GM19395 (cell line): ENCODE measurements around the gene ADORA1.

Experiments
- ATAC-seq: cut with Tn5 transposase; IDR thresholded peaks from one replicate; pipeline ENCODE4 v1.9.1; 2021; ENCODE audit warnings: mild to moderate bottlenecking, moderate library complexity; ENCODE audit not compliant: unreplicated experiment

Gene ADORA1

GRCh38 chr1:203153051-203153988, 25.8 kb downstream of the ADORA1 start:
- no peak for ATAC-seq

DNA sequence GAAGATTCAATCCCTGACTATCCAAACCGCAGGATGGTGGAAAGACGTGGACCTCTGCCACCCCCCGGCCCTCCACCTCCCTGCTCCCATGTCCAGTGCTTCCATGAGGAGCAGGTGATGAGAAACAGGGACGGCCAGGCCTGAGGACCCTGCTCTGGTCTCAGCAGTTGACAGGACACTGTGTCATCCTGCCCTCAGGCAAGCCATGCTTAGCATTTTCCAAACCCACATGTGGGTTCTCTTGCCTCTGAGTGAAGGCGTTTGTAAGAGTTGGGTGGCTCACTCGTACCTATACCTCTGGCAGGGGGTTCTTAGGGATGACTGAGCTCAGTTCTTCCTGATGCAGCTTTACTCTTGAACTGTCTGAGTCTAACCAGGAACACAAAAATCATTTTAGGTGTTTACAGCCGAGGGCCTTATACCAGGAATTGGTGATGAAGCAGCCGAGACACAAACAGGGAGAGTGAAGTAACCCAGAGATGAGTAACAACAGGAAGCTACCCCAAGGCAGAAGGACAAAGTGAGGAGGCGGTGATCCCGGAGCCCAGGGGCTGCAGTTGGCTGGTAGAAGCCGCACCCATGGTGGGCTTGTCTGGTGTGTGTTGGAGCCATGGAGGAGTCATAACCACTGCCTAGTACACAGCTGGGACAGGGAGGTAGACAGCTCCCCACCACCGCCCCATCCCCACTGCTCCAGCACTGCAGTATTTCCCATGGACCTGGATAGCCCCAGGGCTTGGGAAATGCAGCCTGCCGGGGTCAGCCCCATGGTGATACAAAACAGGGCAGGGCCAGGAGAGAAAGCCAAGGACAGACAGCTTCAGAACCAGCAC, 26.7 kb downstream of the ADORA1 start:
- ATAC-seq, result no peak

DNA sequence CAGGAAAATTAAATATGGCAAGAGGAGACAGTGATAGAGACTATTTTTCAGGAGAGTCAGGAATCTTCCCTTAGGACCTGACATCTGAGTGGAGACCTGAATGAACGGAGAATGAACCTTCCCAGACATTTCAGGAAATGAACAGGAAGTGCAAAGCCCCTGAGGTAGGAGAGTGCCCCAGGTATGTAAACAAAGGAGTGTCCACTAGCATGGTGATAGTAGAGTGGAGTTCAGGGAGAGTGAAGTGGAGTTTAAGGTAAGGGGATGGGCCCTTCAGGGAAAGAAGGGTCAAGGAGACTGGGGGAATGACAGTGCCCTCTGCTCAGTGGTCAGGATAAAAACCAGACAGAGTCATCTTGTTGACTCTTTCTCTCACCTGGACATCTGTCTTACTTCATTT, 28.8 kb downstream of the ADORA1 start:
- ATAC-seq, result no peak

DNA sequence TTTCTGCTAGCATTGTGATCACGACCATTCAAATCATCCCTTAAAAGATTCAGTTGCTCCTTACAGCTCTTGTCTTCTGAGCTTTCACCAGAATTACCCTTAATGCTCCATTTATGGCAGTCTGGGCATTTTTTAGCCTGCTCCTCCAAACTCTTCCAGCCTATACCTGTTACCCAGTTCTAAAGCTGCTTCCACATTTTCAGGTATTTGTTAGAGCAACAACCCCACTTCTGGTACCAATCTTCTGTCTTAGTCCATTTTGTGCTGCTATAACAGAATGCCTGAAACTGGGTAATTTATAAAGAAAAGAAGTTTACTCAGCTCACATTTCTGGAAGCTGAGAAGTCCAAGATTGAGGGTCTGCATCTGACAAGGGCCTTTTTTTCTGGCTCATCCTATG, 30.9 kb downstream of the ADORA1 start:
- ATAC-seq, result no peak

GRCh38 chr1:203158960-203159665, 31.6 kb downstream of the ADORA1 start:
- ATAC-seq, result no peak

DNA sequence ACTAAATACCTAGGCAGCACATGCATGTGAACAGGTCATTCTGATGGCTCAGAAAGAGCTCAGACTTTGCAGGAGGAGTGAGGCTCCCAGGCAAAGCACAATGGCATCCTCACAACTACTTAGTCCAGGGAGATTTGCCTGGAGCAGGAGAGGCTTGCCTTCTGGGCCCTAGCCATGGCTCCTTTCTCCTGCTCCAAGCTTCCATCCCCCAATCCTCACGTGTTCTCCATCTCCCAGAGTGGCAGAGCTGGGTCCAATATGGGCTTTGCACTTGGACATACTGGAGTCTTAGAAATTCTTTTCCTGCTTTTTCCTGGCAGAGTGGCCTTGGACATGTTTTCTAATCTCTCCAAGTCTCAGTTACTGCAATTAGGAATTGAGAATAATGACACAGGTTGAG, 32.3 kb downstream of the ADORA1 start:
- ATAC-seq, result no peak

- ATAC-seq, result no peak
These were observed 33.6 kb downstream of the ADORA1 start for GRCh38 chr1:203161175-203161574.

DNA sequence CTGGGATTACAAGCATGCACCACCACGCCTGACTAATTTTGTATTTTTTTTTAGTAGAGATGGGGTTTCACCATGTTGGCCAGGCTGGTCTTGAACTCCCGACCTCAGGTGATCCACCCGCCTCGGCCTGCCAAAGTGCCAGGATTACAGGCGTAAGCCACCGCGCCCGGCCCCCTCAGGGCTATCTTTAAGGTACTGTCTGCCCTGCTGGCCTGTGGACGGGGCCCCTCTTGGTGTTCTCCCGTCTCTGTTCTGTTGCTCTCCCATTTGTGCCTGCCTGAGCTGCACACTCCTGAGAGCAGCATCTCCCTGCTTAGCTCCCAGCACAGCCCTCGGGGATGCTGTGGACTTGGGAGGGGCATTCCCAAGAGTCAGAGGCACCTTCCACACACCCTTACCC, 34.2 kb downstream of the ADORA1 start:
- no peak for ATAC-seq

- no peak for ATAC-seq
These were observed 34.9 kb downstream of the ADORA1 start for GRCh38 chr1:203162403-203162802.

DNA sequence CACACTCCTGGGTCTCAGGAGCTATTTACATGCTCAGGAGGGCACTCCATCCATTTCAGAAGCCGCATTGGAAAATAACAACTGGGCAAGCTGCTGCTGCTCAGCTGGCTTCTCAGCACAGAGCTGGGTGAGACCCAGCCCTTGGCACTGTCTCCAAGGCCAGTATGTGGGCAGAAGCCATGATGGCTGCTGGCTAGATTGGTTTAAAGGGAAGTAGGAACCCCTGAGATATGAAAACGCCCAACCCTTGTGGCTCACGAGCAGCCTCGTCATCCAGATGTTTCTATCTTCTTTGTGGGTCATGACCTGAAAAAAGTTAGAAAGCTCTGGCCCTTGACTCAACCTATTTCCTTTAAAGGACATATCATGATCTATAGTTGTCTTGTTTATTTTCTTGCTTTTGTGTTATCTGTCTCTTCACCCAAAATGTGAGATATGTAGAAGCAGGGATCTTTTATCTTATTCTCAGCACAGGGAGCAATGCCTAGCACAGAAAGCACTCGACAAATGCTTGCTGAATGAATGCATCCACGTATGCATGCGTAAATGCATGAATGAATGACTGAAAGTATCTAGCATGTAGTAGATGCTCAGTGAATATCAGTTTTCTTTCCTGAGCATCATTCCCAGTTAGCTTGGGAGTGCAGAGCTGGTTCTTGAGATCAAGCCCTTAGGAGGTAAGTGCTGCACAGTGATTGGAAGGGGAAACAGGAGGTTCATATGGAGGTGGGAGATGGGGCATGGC, 36.5 kb downstream of the ADORA1 start:
- no peak for ATAC-seq

GRCh38 chr1:203165101-203165799, 37.7 kb downstream of the ADORA1 start:
- no peak for ATAC-seq

DNA sequence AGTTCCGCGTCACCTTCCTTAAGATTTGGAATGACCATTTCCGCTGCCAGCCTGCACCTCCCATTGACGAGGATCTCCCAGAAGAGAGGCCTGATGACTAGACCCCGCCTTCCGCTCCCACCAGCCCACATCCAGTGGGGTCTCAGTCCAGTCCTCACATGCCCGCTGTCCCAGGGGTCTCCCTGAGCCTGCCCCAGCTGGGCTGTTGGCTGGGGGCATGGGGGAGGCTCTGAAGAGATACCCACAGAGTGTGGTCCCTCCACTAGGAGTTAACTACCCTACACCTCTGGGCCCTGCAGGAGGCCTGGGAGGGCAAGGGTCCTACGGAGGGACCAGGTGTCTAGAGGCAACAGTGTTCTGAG, 38.3 kb downstream of the ADORA1 start:
- ATAC-seq, result no peak

- no peak for ATAC-seq
These were observed 38.8 kb downstream of the ADORA1 start for GRCh38 chr1:203166192-203166940.

DNA sequence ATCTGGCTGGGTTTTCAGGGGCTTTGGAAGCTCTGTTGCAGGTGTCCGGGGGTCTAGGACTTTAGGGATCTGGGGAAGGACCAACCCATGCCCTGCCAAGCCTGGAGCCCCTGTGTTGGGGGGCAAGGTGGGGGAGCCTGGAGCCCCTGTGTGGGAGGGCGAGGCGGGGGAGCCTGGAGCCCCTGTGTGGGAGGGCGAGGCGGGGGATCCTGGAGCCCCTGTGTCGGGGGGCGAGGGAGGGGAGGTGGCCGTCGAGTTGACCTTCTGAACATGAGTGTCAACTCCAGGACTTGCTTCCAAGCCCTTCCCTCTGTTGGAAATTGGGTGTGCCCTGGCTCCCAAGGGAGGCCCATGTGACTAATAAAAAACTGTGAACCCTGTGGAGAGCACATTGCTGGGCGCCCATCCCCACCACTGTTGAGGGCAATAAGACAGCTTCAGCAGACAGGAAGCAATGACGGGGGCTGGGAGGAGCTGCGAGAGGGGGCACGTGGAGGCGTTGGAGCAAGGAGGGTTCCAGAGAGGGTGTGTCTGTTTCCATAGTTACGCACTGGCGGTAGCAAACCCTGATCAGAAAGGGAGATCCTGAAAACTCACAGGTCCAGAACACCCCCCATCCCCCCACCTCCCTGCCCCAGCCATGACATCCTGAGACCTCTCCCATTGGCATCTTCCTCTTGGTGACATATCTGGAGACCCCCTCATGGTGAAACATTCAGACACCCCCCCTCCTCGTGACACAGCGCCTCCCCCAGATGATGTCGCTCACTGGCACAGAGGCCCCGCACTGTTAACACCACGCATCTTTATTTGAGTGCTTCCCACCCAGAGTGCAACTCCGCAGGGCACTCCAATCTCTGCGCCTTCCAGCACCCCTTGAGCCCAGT, 39.7 kb downstream of the ADORA1 start:
- no peak for ATAC-seq

DNA sequence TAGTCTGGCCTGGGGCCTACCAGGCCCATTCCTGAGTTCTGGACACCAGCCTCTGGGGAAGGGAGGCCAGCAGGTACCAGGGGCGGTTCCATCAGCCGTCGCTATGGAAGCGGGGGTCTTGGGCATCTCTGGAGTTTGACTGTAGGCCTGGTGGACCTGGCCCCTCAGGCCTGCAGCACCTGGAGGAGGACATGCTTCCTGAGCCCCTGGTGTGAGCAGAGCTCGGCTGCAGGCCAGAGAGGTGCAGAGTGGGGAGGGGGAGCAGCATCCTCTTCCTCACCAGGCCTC, 40.3 kb downstream of the ADORA1 start:
- no peak for ATAC-seq

- no peak for ATAC-seq
These were observed 40.8 kb downstream of the ADORA1 start for GRCh38 chr1:203168256-203168786.

GRCh38 chr1:203168991-203169390, 41.5 kb downstream of the ADORA1 start:
- ATAC-seq, result no peak

DNA sequence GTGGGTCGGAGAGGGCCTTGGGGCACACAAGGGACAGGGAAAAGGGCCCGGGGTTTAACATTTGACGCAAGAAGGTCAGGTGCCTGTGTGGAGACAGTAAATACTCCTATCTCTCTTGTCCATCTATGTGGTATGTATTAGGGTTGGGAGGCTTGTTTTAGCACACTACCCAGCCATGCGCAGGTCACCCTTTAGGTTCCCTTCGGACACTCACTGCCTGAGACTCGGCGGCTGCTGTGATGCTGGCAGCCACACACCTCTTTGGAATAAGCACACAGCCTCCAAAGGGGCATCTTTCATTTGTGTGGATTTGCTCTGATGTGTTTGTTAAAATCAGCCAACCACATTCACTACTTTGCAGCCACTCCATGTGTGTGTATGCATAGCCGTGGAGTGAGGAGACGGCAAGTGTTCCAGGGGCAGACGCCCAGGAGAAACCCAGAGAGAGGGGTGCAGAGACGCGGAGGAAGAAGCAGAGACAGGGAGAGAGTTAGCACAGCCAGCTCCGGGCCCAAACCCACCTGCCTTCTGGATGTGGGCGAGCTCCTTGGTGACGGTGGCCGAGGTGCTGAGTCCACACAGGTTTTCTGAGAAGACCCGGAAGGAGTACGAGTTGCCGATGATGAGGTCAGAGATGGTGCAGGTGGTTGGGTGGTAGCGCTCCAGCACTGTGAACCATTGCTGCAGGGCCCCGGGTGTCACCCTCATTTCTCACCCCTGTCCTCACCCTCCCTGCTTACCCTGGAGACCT, 42.4 kb downstream of the ADORA1 start:
- no peak for ATAC-seq
